Mesothelial cell of epicardium (in vitro differentiated cells): ENCODE measurements around the gene KXD1. TPM values are rescaled to one million over a fixed set of nuclear protein-coding genes. Genes with fewer than 3 reads are reported as not detected.

ENCODE experiments used
- DNase-seq, 2 experiments: peaks; one replicate each; pipeline ENCODE4 v3.0.0; 2021; ENCODE audit warnings: low spot score in 2 of 2; ENCODE audit not compliant: unreplicated experiment in 2 of 2
- H3K27ac Mint-ChIP-seq: 2 replicates; pipeline ENCODE4 v1.8.0; 2021; ENCODE audit warnings: mixed read lengths
- H3K27me3 Mint-ChIP-seq: 2 replicates; pipeline ENCODE4 v1.8.0; 2021; ENCODE audit warnings: low read depth, mixed read lengths
- H3K36me3 Mint-ChIP-seq: 2 replicates; pipeline ENCODE4 v1.8.0; 2021; ENCODE audit warnings: mixed read lengths
- H3K4me1 Mint-ChIP-seq: 2 replicates; pipeline ENCODE4 v1.8.0; 2021; ENCODE audit warnings: mixed read lengths
- H3K4me3 Mint-ChIP-seq: 2 replicates; pipeline ENCODE4 v1.8.0; 2021; ENCODE audit warnings: mild to moderate bottlenecking, moderate library complexity, mixed read lengths
- H3K9me3 Mint-ChIP-seq: 2 replicates; pipeline ENCODE4 v1.8.0; 2021; ENCODE audit warnings: mixed read lengths
- total RNA-seq: library from RNA; stranded (reverse); gene quantifications from 3 replicates; pipeline ENCODE4 v1.2.1, GENCODE V29; 2021
- TF ChIP-seq, protein P1 (sequence below): fragments of 200-600 bp; sonication (generic); IDR thresholded peaks from one replicate; pipeline ENCODE4 v1.5.0; 2021; ENCODE audit warnings: antibody characterized with exemption; ENCODE audit not compliant: unreplicated experiment

Gene KXD1
- total RNA-seq, 1 donor from 2014 or later = 80.3 TPM

DNA sequence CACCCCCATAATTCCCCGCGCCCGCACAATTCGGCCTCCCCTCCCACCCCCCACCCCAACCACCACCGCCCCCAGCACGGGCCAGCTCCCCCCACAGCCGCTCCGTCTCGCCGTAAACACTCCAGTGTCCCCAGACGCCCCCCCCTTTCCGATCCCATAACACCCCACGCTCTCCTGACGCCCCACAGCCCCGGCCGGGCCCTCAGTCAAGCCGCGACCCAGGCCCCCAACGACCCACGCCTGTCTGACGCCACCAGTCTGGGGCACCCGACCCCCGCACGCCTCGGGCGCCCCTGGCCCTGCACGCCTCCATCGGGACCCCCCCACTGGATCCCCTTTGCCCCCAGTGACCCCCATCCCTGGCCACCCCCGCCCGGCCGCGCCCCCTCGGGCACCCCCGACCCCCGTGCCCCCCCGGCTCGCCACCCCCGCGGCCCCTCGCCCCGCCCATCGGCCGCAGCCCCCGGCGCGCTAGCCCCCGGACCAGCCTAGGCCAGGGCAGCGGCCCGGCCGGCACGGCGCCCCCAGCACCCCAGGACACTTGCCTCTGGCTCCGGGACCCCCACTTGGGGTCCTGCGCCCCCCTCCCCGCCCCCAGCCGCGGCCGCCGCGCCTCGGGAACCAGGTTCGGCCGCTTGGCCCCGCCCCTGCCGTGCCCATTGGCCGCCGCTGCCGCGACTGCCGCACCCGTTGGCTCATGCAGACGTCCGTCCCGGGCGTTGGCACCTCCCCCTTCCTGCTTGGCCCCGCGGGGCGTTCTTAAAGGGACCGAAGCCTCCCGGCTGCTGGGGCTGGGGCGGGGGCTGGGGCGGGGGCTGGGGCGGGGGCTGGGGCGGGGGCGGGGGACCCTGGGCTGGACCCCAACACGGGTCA, 14.5 kb upstream of the KXD1 start, which contains the start of gene FKBP8:
TSS of gene FKBP8 (minus strand) at position 633 of the 873 bp plus-strand sequence. CDS start 1,603 bp downstream, outside the sequence.
- peak within 1 kb of the TSS; percentile 86 for H3K27ac Mint-ChIP-seq
- TF ChIP-seq, protein P1, sequence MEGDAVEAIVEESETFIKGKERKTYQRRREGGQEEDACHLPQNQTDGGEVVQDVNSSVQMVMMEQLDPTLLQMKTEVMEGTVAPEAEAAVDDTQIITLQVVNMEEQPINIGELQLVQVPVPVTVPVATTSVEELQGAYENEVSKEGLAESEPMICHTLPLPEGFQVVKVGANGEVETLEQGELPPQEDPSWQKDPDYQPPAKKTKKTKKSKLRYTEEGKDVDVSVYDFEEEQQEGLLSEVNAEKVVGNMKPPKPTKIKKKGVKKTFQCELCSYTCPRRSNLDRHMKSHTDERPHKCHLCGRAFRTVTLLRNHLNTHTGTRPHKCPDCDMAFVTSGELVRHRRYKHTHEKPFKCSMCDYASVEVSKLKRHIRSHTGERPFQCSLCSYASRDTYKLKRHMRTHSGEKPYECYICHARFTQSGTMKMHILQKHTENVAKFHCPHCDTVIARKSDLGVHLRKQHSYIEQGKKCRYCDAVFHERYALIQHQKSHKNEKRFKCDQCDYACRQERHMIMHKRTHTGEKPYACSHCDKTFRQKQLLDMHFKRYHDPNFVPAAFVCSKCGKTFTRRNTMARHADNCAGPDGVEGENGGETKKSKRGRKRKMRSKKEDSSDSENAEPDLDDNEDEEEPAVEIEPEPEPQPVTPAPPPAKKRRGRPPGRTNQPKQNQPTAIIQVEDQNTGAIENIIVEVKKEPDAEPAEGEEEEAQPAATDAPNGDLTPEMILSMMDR = no peak
- peaks cover 10% of the 10 kb centered on the region for H3K4me1 Mint-ChIP-seq
- H3K27me3 Mint-ChIP-seq = no peaks in the 10 kb centered on the region
- H3K36me3 Mint-ChIP-seq = no peaks in the 10 kb centered on the region
- peak within 1 kb of the TSS; percentile 83 for H3K4me3 Mint-ChIP-seq
- DNase-seq = peak; percentile 92 to 96
- H3K9me3 Mint-ChIP-seq = no peaks in the 10 kb centered on the region

DNA sequence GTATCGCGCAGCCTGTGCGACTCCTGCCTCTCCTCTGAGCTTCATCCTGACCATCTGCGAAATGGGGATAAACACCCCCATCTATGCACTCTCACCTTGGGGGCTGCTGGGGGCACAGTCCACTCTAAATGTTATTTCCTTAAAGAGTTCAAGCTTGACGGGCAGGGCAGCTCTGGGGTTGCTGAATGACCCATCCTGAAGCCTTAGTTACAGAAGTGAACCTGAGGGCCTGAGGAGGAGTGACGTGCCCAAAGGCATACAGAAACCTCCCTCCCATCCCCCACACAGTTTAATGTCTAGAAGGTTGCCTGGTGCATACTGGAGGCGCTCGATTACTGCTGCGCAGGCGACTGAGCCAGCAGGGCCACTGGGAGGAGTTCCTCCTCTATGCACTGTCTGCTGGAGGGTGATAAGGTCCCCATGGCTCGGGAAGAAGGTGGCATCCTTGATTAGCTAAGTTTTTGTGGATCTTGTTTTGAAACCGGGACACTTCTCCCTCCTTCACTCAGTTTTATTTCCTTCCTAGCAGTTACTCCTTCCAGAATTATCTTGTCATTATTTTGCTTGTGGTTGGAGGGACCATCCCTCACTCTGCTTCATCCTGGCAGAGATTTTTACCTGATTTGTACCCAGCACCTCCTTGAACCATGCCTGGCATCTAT, 13.7 kb upstream of the KXD1 start:
- TF ChIP-seq, protein P1 = no peak
- Mint-ChIP-seq H3K27me3 (no peaks in the 10 kb centered on the region), H3K36me3 (no peaks in the 10 kb centered on the region), H3K4me1 (peaks cover 10% of the 10 kb centered on the region), H3K9me3 (no peaks in the 10 kb centered on the region), H3K4me3 (peak overlapping the region; percentile 72), H3K27ac (peak overlapping the region; percentile 71)
- no peak for DNase-seq

DNA sequence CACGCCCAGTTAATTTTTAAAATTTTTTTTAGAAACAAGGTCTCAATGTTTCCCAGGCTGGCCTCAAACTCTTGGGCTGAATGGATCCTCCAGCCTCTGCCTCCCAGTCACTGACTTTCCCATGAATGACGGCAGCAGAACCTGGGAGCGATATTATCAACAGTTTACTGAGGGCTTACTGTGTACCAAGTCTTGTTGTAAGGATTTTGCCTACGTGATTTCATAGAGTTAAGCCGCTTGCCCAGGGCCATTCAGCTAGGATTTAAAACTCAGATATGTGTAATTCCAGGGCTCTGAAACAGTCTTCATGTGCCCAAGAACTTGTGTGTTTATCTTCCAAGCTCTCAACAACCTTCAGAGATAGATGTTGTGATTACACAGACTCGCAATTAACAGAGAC, 6.0 kb upstream of the KXD1 start:
- H3K27ac Mint-ChIP-seq = no peak overlapping the region
- no peak for DNase-seq
- TF ChIP-seq, protein P1 = no peak
- H3K27me3 Mint-ChIP-seq = no peaks in the 10 kb centered on the region
- H3K4me3 Mint-ChIP-seq = no peak overlapping the region
- H3K9me3 Mint-ChIP-seq = no peaks in the 10 kb centered on the region
- H3K4me1 Mint-ChIP-seq = no peaks in the 10 kb centered on the region
- no peaks in the 10 kb centered on the region for H3K36me3 Mint-ChIP-seq

DNA sequence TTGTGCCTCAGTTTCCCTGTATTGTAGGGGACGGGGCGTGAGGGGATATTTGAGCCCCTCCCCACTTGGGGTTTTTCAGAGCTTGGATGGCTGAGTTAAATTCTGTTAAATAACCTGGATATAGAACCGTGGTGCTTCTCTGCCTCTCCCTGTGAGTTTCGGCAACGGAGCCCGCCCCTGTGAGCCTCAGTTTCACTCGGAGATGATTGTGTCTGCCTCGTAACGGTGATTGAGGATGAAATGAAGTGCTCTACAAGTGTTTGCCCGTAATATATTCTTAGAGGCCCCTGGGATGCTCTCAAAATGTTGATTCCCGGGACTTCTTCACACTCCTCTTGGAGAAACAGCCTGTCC, 509 bp downstream of the KXD1 start:
- Mint-ChIP-seq H3K4me3 (peak overlapping the region; percentile 91), H3K36me3 (peaks cover 6% of the 10 kb centered on the region), H3K27me3 (no peaks in the 10 kb centered on the region), H3K4me1 (peaks cover 8% of the 10 kb centered on the region), H3K9me3 (no peaks in the 10 kb centered on the region), H3K27ac (peak overlapping the region; percentile 98)
- no peak for DNase-seq
- TF ChIP-seq, protein P1 = no peak

DNA sequence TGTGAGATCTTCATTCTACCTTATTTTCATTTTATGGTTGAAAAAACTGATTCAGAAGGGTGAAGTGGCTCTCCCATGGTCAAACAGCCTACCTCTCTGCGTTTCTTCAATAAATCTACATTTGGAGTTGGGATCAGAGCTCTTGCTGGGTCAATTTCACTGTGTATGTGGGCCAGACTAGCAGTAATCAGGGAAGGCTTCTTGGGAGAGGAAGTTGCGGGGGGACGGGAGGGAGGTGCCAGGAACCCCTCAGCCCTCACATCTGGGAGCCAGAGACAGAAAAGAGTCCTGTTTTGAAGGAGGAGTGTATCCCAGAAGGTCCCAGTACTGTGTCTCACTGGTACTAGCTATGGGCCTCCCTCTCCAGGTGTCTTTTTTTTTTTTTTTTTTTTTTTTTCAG, 934 bp downstream of the KXD1 start:
- Mint-ChIP-seq H3K36me3 (peaks cover 7% of the 10 kb centered on the region), H3K27ac (peak overlapping the region; percentile 98), H3K27me3 (no peaks in the 10 kb centered on the region), H3K9me3 (no peaks in the 10 kb centered on the region), H3K4me1 (peaks cover 8% of the 10 kb centered on the region), H3K4me3 (peak overlapping the region; percentile 91)
- TF ChIP-seq, protein P1 = no peak
- DNase-seq = no peak
